Muscle layer of colon (tissue), 2 donors: ENCODE measurements around the gene ADTRP.

Experiments used
- H3K27ac ChIP-seq: one replicate; pipeline ENCODE4 v1.7.0; 2013; ENCODE audit warnings: low read depth, mild to moderate bottlenecking, low read length, moderate library complexity
- H3K27me3 ChIP-seq, 2 donors: one replicate each; pipeline ENCODE4 v1.7.0; 2013; ENCODE audit warnings: low read length in 2 of 2, mild to moderate bottlenecking in 2 of 2; ENCODE audit not compliant: insufficient read depth in 2 of 2, control insufficient read depth in 1 of 2
- H3K36me3 ChIP-seq: one replicate; pipeline ENCODE4 v1.7.0; 2013; ENCODE audit warnings: mild to moderate bottlenecking, low read length; ENCODE audit not compliant: insufficient read depth
- H3K4me1 ChIP-seq: one replicate; pipeline ENCODE4 v1.7.0; 2013; ENCODE audit warnings: mild to moderate bottlenecking, low read length; ENCODE audit not compliant: insufficient read depth
- H3K4me3 ChIP-seq, 2 donors: one replicate each; pipeline ENCODE4 v1.7.0; 2013; ENCODE audit warnings: low read length in 2 of 2, low read depth in 1 of 2, mild to moderate bottlenecking in 1 of 2, moderate library complexity in 1 of 2
- H3K9ac ChIP-seq: one replicate; pipeline ENCODE4 v1.7.0; 2013; ENCODE audit warnings: low read length
- H3K9me3 ChIP-seq: one replicate; pipeline ENCODE4 v1.7.0; 2013; ENCODE audit warnings: mild to moderate bottlenecking, low read length
- donor health status: abdominal sarcoma.
- donor health status: Adenocarcinoma of cecum.

ADTRP gene

DNA sequence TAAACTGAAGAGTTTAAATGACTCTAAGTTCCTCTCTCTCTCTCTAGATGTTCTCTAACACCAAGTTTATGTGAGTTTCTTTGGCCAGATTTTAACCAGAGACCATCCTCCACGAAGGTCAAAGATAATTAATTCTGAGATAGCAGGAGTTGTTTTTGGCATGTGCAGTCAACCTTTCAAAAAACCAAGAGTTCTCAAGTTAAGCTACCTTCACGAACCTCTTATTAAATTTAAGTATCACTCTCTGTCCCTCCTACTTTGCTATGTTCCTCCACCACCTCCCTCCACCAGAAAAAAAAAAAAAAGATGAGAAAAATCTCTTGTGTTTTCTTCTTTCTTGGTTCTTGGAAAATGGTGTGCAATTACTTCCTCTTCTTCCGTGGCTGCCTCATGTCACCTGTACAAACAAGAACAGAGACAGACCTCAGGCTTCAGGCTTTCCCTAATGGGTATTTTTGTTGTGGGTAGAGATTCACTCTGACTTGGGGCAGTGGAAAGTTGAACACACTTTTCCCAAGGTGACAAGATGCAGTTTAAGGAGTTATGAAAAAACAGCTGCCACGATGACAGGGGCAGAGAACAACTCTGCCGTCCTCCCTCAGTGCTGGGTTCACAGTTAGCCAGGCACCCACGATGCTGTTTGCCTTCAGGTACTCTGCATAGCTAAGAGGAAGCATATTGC lies 64.3 kb downstream of the ADTRP start:
- Histone ChIP-seq H3K36me3 (no peaks in the 10 kb centered on the region), H3K4me1 (peaks cover 7% of the 10 kb centered on the region), H3K27ac (no peak overlapping the region), H3K9ac (no peak overlapping the region), H3K27me3 (no peaks in the 10 kb centered on the region), H3K9me3 (no peaks in the 10 kb centered on the region), H3K4me3 (no peak overlapping the region)

DNA sequence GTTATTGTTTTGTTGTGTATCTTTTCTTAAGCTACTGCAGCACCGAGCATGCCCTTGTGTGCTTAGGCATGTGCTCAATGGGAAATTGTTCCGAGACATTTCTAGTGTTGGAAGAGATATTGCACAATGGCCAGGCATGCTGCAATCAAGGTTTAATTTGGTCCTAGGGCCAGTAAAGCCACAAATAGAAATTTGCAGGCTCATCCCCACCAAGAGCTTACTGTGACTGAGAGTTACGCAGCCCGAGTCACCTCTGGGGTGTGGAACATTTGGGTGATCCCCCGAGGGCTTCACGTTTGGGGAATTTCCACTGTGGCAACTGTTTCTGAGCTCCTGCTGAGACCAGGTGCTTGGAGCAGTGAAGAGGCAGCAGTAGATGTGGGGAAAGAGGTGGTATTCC lies 65.8 kb downstream of the ADTRP start:
- Histone ChIP-seq H3K9ac (no peak overlapping the region), H3K27ac (no peak overlapping the region), H3K4me1 (peaks cover 7% of the 10 kb centered on the region)

DNA sequence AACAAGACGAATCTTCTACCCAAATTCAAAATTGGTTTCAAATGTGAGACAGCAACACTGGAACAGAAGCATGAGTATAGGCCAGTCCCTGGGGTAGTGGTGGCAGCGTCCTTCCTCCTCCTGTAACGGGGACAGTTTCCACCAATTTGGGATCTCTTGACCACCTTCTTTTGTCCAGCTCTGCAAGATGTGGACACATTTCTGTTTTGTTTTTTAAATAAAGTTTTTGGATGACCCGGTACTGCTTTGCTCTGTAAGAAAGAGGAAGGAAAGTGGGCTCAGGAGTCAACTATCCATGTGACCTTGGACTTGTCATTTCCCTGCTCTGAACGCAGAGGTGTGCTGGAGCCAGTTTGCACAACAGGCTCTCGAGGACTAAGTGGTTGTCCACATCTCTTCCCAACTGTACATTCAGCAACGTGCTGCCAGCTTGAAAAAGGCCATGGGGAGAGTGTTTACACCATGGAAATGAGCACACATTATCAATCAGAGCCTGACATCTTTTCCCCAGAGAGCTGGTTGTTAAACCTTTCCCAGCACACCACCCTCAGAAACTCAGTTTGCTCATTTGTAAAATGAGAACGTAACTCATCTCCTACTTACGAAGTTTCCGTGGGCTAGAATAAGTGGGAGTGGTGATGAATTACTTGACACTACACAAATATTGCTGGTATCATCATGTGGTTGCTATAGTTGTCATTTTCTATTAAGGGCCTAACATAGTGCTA lies 66.5 kb downstream of the ADTRP start:
- no peaks in the 10 kb centered on the region for H3K36me3 ChIP-seq
- peaks cover 7% of the 10 kb centered on the region for H3K4me1 ChIP-seq
- H3K27ac ChIP-seq = no peak overlapping the region
- H3K27me3 ChIP-seq = no peaks in the 10 kb centered on the region
- no peak overlapping the region for H3K4me3 ChIP-seq
- no peak overlapping the region for H3K9ac ChIP-seq
- no peaks in the 10 kb centered on the region for H3K9me3 ChIP-seq

More for the DNA sequence above, 65.8 kb downstream of the ADTRP start:
- no peaks in the 10 kb centered on the region for H3K36me3 ChIP-seq
- H3K27me3 ChIP-seq = no peaks in the 10 kb centered on the region
- H3K9me3 ChIP-seq = no peaks in the 10 kb centered on the region
- no peak overlapping the region for H3K4me3 ChIP-seq

DNA sequence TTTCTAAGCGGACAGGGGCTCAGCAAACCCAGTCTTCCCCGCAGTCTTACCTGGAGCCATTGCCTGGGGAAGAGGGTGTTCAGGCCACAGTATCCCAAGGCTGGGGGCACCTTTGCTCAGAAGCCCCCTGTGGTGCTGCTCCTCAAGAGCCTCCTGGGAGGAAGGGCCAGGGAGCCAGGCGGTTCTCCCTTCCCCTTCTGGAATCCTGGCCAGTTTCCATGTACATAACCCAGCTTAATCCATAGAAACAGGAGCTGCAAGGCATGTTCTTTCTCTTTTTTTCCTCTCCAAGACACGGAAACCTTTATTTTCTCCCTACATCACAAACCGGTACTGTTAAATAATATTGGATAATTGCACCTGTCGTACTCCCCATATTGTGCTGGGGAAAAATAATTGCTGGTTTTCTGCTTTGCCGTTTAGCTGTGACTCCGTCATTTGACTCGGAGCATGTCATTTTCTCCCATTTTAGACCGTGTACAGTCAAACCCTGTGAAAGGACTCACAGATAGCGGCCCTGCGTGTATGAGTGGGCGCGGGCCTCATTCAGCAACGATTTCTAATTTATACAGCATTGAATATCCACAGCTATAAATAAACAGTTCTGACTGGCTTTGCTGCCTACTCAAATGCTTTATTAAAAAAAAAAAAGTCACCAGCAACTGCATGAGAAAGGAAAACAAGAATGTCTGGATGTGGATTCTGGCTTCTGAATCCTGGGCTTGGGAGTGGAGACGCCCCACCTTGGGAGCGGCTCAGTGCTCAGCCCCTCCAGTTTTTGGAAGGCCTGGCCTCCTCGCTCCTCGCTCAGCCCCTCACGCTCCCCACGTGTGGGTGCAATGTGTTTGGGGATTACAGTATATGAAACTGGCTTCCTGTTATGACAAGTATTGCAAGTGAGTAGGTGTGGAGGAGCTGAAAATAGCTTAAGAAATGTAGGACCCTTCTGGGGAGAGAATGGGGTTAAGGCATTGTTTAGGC lies 67.3 kb downstream of the ADTRP start:
- H3K36me3 ChIP-seq = no peaks in the 10 kb centered on the region
- peaks cover 7% of the 10 kb centered on the region for H3K4me1 ChIP-seq
- H3K27me3 ChIP-seq = no peaks in the 10 kb centered on the region
- no peak overlapping the region for H3K9ac ChIP-seq
- H3K27ac ChIP-seq = no peak overlapping the region
- H3K4me3 ChIP-seq = no peak overlapping the region
- H3K9me3 ChIP-seq = no peaks in the 10 kb centered on the region

DNA sequence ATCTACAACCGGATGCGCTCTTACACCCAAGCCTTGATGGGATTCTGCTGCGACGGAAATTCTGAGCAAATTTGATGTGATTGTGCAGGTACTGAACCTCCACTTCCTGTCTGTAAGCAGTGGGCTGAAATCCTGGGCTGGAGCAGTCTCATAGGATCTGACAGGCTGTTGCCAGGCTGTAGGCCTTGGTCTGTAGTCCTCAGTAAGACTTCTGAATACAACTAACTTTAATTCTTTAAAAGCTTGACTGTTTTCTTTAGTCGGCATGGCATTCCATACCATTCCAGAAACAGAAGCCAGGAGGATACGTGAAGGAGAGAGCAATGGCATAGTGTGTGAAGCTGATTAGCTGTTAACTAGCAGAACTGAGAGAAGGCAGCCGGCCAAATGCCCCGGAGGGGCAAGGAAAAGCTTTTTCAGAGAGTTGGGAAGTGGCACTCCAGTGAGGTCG lies 68.3 kb downstream of the ADTRP start:
- no peaks in the 10 kb centered on the region for H3K27me3 ChIP-seq
- no peak overlapping the region for H3K9ac ChIP-seq
- no peak overlapping the region for H3K4me3 ChIP-seq
- H3K36me3 ChIP-seq = no peaks in the 10 kb centered on the region
- H3K9me3 ChIP-seq = no peaks in the 10 kb centered on the region
- peaks cover 7% of the 10 kb centered on the region for H3K4me1 ChIP-seq
- H3K27ac ChIP-seq = no peak overlapping the region

DNA sequence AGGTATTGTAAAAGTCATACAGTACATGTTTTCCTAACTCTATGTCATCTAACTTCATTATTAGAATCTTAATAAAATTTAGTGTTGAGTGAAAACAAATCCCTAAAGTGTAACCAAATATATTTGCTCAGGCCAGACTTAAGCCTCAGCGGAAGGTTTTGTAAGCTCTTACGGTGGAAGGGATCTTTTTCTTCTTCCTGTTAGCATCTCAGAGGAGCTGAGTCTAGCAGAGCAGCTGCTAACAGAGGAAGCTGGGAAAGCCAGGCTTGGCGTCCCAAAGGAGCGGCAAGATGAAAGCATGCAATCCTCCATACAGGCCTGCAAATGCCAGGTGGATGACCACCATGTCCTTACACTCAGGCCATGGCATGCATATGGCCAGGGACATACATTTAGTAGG lies 72.4 kb downstream of the ADTRP start:
- no peaks in the 10 kb centered on the region for H3K27me3 ChIP-seq
- H3K27ac ChIP-seq = no peak overlapping the region
- H3K4me3 ChIP-seq = no peak overlapping the region
- no peak overlapping the region for H3K9ac ChIP-seq
- H3K9me3 ChIP-seq = no peaks in the 10 kb centered on the region
- H3K36me3 ChIP-seq = no peaks in the 10 kb centered on the region
- H3K4me1 ChIP-seq = peaks cover 7% of the 10 kb centered on the region

DNA sequence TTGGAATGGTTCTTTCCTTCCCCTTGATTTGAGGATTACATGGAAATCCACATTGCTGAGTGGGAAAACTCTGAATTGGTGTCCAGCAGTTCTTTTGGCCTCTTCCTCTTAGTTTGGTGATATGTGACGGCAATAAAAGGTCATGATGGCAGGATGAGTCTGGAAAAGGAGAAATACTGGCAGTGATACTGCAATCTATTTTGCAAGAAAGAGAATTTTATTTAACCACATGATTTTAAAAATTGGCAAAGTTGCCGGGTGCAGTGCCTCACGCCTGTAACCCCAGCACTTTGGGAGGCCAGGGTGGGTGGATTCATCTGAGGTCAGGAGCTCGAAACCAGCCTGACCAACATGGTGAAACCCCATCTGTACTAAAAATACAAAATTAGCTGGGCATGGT lies 73.1 kb downstream of the ADTRP start:
- Histone ChIP-seq H3K27me3 (no peaks in the 10 kb centered on the region), H3K4me3 (no peak overlapping the region), H3K36me3 (no peaks in the 10 kb centered on the region), H3K4me1 (peaks cover 3% of the 10 kb centered on the region), H3K27ac (no peak overlapping the region), H3K9ac (no peak overlapping the region), H3K9me3 (no peaks in the 10 kb centered on the region)

DNA sequence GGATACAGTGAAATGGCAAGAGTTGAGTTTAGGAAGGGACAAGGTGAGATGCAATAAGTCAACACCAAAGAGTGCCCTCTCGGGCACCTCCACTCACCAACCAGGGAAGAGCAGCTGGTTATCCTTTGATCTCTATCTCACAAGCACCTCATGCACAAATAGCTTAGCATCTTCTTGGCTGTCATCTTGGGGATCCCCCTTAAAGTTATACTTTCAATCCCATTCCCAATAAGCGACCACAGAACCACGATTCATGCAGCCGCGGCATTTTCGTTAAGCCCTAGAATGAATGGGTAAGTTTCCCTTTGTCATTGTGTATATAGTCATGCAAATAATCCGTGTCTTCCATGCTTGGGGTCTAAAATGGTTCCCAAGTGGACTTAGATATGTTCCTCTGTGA lies 73.5 kb downstream of the ADTRP start:
- Histone ChIP-seq H3K9me3 (no peaks in the 10 kb centered on the region), H3K9ac (no peak overlapping the region), H3K4me1 (no peaks in the 10 kb centered on the region), H3K4me3 (no peak overlapping the region), H3K36me3 (no peaks in the 10 kb centered on the region), H3K27ac (no peak overlapping the region), H3K27me3 (no peaks in the 10 kb centered on the region)

DNA sequence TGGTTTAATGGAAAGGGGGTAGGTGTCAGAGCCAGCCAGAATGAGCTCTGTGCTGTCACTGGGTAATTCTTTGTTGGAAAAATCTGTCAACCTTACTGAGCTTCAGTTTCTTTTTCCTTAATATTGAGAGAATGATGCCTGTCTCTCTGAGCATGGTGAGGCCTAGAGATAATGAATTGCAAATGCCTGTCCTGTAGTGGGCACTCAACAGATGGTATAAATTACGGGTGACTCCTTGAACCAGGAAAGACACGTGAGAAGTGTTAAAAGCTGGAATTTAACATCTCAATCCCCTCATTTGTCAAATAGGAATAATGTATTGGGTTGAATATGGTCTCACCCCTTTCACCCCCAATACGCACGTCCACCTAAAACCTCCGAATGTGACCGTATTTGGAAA lies 74.9 kb downstream of the ADTRP start:
- H3K27ac ChIP-seq = no peak overlapping the region
- no peaks in the 10 kb centered on the region for H3K36me3 ChIP-seq
- no peak overlapping the region for H3K4me3 ChIP-seq
- no peak overlapping the region for H3K9ac ChIP-seq
- no peaks in the 10 kb centered on the region for H3K4me1 ChIP-seq
- H3K27me3 ChIP-seq = no peaks in the 10 kb centered on the region
- no peaks in the 10 kb centered on the region for H3K9me3 ChIP-seq

DNA sequence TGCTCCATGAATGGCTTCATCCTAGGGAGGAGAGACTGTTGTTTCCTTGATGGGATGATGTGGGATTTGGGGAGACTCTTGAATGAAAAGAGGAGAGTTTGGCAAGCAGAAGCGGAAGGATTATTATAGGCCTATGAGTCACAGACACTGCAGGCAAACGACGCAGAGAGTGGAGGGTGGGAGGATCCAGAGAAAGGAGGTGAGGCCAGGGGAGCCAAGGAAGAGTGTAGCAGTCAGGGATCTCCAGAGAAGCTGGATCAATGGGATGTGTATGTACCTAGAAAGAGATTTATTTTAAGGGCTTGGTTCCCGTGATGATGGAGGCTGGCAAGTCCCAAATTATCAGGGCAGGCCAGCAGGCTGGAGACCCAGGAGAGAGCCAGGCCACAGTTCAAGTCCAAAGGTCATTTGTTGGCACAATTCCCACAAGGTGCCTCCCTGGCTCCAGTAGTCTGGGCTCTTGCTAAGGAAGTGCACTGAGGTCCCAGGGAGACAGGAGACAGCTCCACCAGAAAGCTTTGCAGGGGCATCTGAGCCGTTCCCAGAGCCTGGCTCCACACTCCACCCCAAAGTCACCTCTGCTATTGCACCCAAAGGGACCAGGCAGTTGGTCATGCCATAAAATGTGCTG lies 76.0 kb downstream of the ADTRP start:
- Histone ChIP-seq H3K27me3 (no peaks in the 10 kb centered on the region), H3K4me1 (no peaks in the 10 kb centered on the region), H3K36me3 (no peaks in the 10 kb centered on the region), H3K4me3 (no peak overlapping the region), H3K9ac (no peak overlapping the region), H3K9me3 (no peaks in the 10 kb centered on the region), H3K27ac (no peak overlapping the region)

DNA sequence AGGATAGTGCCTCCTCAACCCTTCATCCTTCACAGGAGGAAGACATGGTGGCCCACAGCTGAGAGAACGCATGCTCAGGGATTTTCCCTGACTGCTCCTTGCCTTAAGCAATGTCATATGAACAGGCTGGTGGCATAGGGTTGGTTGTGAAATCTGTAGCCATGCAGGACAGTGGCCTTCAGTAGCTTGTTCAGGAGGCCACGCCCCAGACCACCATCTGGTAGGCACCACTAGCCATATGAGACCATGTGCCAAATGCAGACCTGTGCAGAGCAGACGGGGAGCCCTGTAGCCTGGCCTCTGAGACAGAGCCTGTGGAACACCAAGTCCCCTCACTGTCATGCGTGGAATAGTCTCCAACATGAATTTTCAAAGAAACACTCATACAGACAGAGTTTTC lies 76.5 kb downstream of the ADTRP start:
- Histone ChIP-seq H3K36me3 (no peaks in the 10 kb centered on the region), H3K9ac (no peak overlapping the region), H3K4me1 (no peaks in the 10 kb centered on the region), H3K27me3 (no peaks in the 10 kb centered on the region), H3K4me3 (no peak overlapping the region), H3K9me3 (no peaks in the 10 kb centered on the region), H3K27ac (no peak overlapping the region)
